A673 (cell line): ENCODE measurements around the gene SIK1. TPM values are rescaled to one million over a fixed set of nuclear protein-coding genes. Genes with fewer than 3 reads are reported as not detected.
"Not testable (repeated sequence)": the region's sequence is repeated elsewhere in the genome, so short reads cannot be mapped to it uniquely, and the experiment has no call there.

Source experiments
- BruUV-seq: library from RNA; stranded (reverse); fragments of 400-500 nt; replicated peaks from 2 replicates; lab custom pipeline; 2021; lab: Mats Ljungman, UMichigan
- CTCF ChIA-PET: fragments of 300-600 bp; sonication (Branson Sonifier 250); formaldehyde crosslinking; loops from one replicate; lab custom pipeline; 2022; ENCODE audit warnings: antibody characterized with exemption; lab: Charles Lee
- POLR2A ChIA-PET: fragments of 300-600 bp; sonication (Branson Sonifier 250); formaldehyde crosslinking; loops from one replicate; lab custom pipeline; 2022; ENCODE audit warnings: antibody characterized with exemption; ENCODE audit not compliant: low non-redundant PET; lab: Charles Lee
- DNase-seq: peaks from one replicate; pipeline ENCODE4 v3.0.0-alpha.2; 2015; ENCODE audit warnings: low spot score
- H3K27ac ChIP-seq: fragments of 200-600 bp; sonication (generic); 2 replicates; pipeline ENCODE4 v1.5.1; 2016; ENCODE audit warnings: mixed run types, low read depth, mild to moderate bottlenecking, mixed read lengths, antibody characterized with exemption, low read length; ENCODE audit not compliant: poor library complexity, severe bottlenecking
- H3K27me3 ChIP-seq: fragments of 200-600 bp; sonication (generic); replicated peaks from 2 replicates; pipeline ENCODE4 v1.6.1; 2017; ENCODE audit warnings: mixed run types, low read depth, mild to moderate bottlenecking, mixed read lengths, antibody characterized with exemption, low read length; ENCODE audit not compliant: insufficient read depth, poor library complexity
- H3K36me3 ChIP-seq: fragments of 200-600 bp; sonication (generic); 2 replicates; pipeline ENCODE4 v1.6.1; 2016; ENCODE audit warnings: mixed run types, mild to moderate bottlenecking, mixed read lengths, antibody characterized with exemption, low read length; ENCODE audit not compliant: insufficient read depth, poor library complexity, severe bottlenecking
- H3K4me1 ChIP-seq: fragments of 200-600 bp; sonication (generic); 2 replicates; pipeline ENCODE4 v1.6.1; 2017; ENCODE audit warnings: mixed run types, mild to moderate bottlenecking, mixed read lengths, antibody characterized with exemption, low read length; ENCODE audit not compliant: insufficient read depth, poor library complexity, severe bottlenecking
- H3K4me3 ChIP-seq: fragments of 200-600 bp; sonication (generic); 2 replicates; pipeline ENCODE4 v1.5.1; 2016; ENCODE audit warnings: low read depth, mixed run types, mild to moderate bottlenecking, mixed read lengths, low read length; ENCODE audit not compliant: poor library complexity, severe bottlenecking
- H3K9me3 ChIP-seq: fragments of 200-600 bp; sonication (generic); 2 replicates; pipeline ENCODE4 v1.6.1; 2016; ENCODE audit warnings: mixed run types, low read depth, mild to moderate bottlenecking, mixed read lengths, antibody characterized with exemption, low read length; ENCODE audit not compliant: poor library complexity, severe bottlenecking
- EZH2 ChIP-seq: fragments of 200-600 bp; sonication (generic); IDR thresholded peaks from 2 replicates; pipeline ENCODE4 v1.6.1; 2017; ENCODE audit warnings: borderline replicate concordance, low read depth, mild to moderate bottlenecking, mixed read lengths, antibody characterized with exemption, low read length; ENCODE audit not compliant: poor library complexity, severe bottlenecking
- intact Hi-C: fragments of 100-400 bp; cut with micrococcal nuclease; formaldehyde crosslinking; loops from one replicate; pipeline ENCODE4 v1.10.0; 2022; ENCODE audit not compliant: unreplicated experiment
- total RNA-seq: library from RNA; stranded (reverse); gene quantifications from 2 replicates; pipeline ENCODE4 v1.2.3, GENCODE V29; 2021
- TF ChIP-seq, protein P1 (sequence below): fragments of 300-800, 200-600 bp; sonication (generic); conservative IDR thresholded peaks from 2 replicates; pipeline ENCODE4 v1.5.1; 2017; ENCODE audit warnings: low read depth, mild to moderate bottlenecking, antibody characterized with exemption, low read length, moderate library complexity, mixed read lengths

Gene SIK1
- total RNA-seq, 1 experiment from 2014 or later = 4.2 TPM

DNA sequence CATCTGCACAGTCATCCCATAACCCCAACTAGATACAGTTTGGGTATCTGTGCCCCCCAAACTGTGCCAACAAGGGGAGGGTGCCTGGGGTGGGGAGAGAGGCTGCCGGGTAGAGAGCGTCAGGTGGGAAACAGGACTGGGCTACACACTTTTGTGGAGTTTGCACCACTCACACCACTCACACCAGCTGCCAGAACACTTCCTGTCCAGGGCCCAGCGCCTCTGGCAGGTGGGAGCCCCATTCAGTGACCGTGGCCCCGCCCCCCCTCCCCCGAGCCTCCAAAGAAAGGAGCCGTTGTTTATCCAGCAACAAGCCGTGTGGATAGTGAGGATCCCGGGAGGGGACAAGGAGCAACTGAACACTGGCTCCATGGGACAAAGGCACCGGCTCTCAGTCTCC lies 44.0 kb downstream of the SIK1 start:
- CTCF ChIA-PET, H3K4me1 ChIP-seq, DNase-seq, POLR2A ChIA-PET, intact Hi-C loops, H3K27me3 ChIP-seq, H3K36me3 ChIP-seq, BruUV-seq, H3K4me3 ChIP-seq, H3K9me3 ChIP-seq, H3K27ac ChIP-seq: not testable (repeated sequence)

DNA sequence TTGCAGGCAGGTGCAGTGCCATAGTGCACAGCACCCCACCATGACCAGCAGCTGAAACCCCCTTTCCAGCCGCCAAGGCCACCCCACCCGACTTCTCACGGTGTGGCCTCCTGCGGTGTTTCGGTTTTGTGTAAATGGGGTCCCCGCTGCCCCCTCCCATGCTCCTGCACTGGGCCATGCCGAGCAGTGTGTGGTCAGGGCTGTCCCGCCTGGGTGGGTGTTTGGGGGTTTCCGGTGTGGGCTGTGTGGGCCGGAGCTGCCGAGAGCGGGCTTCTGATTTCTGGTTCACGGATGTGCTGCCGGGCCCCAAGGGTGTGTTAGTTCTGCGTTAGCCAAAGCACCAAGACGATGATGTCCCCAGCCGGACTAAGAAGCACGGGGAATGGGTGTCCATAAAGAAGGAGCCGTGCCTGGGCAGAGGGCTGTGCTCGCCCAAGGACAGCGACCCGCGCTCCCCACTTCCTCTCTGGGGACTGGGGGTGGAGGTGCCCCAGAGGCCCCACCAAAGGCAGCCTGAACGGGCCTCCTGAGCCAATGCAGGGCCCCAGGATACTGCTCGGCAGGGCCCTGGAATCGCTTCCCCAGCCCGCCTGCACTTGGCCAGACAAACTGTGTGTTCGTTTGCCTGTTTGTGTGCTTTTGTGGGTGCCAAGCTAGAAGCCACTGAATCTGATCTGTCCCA lies 45.9 kb downstream of the SIK1 start:
- H3K4me3 ChIP-seq, H3K27ac ChIP-seq, CTCF ChIA-PET, intact Hi-C loops, H3K9me3 ChIP-seq, H3K27me3 ChIP-seq, H3K4me1 ChIP-seq, DNase-seq, BruUV-seq, H3K36me3 ChIP-seq, POLR2A ChIA-PET: not testable (repeated sequence)

DNA sequence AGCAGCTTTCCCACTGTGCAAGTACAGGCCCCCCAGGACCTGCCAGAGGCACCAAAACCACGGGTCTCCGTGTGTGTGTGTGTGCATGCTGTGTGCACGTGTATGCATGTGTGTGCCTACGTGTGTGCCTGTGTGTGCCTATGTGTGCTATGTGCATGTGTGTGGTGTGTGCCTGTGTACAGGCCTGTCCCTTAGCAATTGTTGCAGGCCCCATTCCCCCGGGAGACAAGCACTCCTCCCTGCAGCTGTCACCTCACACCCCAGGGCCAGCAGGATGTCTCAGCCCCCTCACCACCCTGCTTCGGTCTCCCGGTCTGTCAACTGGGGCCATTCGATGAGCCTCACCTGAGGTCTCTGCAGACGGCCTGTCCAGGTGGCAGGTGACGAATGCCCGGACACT lies 46.6 kb downstream of the SIK1 start:
- H3K27me3 ChIP-seq, H3K27ac ChIP-seq, H3K4me1 ChIP-seq, H3K9me3 ChIP-seq, BruUV-seq, H3K36me3 ChIP-seq, intact Hi-C loops, POLR2A ChIA-PET, DNase-seq, H3K4me3 ChIP-seq, CTCF ChIA-PET: not testable (repeated sequence)

DNA sequence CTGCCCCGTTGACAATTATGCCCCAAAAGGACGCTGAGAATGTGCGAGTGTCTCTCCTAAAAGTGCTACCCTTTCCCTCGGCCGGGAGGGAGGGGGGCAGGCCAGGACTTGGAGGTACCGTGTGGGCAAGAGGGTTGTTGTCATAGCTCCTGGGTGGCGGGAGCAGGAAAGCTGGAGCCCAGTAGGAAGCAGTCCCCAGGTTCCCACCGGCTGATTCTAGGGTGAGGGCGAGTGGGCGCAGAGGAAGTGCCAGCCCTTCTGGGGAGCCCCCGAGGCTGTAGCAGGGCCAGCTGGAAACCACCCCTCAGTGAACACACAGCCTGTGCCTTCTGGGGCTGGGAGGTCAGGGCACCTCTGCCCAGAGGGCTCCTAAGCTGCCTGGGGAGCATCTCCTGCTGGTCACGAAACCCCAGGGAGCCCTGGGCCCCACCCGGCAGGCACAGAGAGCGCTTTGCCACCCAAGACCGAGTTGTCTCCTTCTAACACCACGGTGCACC lies 47.3 kb downstream of the SIK1 start:
- H3K27me3 ChIP-seq, DNase-seq, CTCF ChIA-PET, intact Hi-C loops, H3K4me1 ChIP-seq, H3K27ac ChIP-seq, H3K9me3 ChIP-seq, H3K4me3 ChIP-seq, POLR2A ChIA-PET, H3K36me3 ChIP-seq, BruUV-seq: not testable (repeated sequence)

DNA sequence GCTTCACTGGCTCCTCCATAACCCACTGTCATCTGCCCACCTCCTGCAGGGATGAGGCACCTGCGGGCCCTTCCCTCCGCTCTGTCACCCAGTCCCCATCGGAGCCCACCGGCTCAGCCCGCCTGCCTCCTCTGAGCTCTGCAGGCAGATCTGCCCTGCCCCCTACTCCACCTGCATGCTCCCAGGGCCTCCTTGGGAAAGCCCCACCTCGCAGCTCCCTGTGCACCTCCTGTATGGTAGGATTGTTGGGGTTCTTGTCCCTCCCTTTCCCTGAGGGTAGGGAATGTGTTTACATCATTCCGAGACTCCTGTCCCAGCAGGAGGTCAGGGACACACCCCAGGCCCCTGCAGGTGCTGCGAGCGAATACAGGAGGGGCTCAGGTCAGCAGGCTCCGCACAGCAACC lies 50.5 kb downstream of the SIK1 start:
- ChIA-PET CTCF (no interaction called here), POLR2A (no interaction called here)
- no peaks in the 10 kb centered on the region for H3K9me3 ChIP-seq
- DNase-seq = no peak
- no TSS peak for BruUV-seq
- H3K4me3 ChIP-seq = no peak overlapping the region
- H3K27ac ChIP-seq = no peak overlapping the region
- no peak for TF ChIP-seq EZH2
- TF ChIP-seq, protein P1, sequence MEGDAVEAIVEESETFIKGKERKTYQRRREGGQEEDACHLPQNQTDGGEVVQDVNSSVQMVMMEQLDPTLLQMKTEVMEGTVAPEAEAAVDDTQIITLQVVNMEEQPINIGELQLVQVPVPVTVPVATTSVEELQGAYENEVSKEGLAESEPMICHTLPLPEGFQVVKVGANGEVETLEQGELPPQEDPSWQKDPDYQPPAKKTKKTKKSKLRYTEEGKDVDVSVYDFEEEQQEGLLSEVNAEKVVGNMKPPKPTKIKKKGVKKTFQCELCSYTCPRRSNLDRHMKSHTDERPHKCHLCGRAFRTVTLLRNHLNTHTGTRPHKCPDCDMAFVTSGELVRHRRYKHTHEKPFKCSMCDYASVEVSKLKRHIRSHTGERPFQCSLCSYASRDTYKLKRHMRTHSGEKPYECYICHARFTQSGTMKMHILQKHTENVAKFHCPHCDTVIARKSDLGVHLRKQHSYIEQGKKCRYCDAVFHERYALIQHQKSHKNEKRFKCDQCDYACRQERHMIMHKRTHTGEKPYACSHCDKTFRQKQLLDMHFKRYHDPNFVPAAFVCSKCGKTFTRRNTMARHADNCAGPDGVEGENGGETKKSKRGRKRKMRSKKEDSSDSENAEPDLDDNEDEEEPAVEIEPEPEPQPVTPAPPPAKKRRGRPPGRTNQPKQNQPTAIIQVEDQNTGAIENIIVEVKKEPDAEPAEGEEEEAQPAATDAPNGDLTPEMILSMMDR = no peak
- H3K36me3 ChIP-seq = no peaks in the 10 kb centered on the region
- H3K27me3 ChIP-seq = no peaks in the 10 kb centered on the region
- H3K4me1 ChIP-seq = no peaks in the 10 kb centered on the region
- intact Hi-C loops = no loop called here
